Left ventricle myocardium inferior (tissue), 1 donor: ENCODE results near the gene KCNK3. TPM values are rescaled to one million over a fixed set of nuclear protein-coding genes. Genes with fewer than 3 reads are reported as not detected.

Experiments used
- DNase-seq: peaks from one replicate; pipeline ENCODE4 v3.0.0-alpha.2; 2020
- H3K27ac ChIP-seq: fragments of 200-600 bp; replicated peaks from 2 replicates; pipeline ENCODE4 v1.8.0; 2021
- H3K27me3 ChIP-seq: fragments of 200-600 bp; 2 replicates; pipeline ENCODE4 v1.8.0; 2021; ENCODE audit warnings: low read depth
- H3K36me3 ChIP-seq: fragments of 200-600 bp; 2 replicates; pipeline ENCODE4 v1.8.0; 2021
- H3K4me1 ChIP-seq: fragments of 200-600 bp; 2 replicates; pipeline ENCODE4 v1.8.0; 2021
- H3K4me3 ChIP-seq: fragments of 200-600 bp; 2 replicates; pipeline ENCODE4 v1.8.0; 2021; ENCODE audit warnings: mild to moderate bottlenecking, moderate library complexity
- H3K9me3 ChIP-seq: fragments of 200-600 bp; replicated peaks from 2 replicates; pipeline ENCODE4 v1.8.0; 2021
- intact Hi-C: fragments of 100-400 bp; cut with micrococcal nuclease; formaldehyde crosslinking; loops from one replicate; pipeline ENCODE4 v1.11.0; 2022
- total RNA-seq: library from RNA; stranded (reverse); fragmentation: NEBNext Ultra II Directional; extraction: Animal tissue kit (Norgen Biotek cat#: 25700); gene quantifications from one replicate; pipeline ENCODE4 v1.2.1, GENCODE V29; 2021
- TF ChIP-seq, protein P1 (sequence below): fragments of 200-600 bp; IDR thresholded peaks from 2 replicates; pipeline ENCODE4 v1.8.0; 2021; ENCODE audit warnings: antibody characterized with exemption, mild to moderate bottlenecking, borderline replicate concordance
- donor health status: DM: no; HTN: yes; CAD: no; lungs with severe emphysema.

KCNK3 gene
- total RNA-seq, 1 donor from 2014 or later, result 3.2 TPM

DNA sequence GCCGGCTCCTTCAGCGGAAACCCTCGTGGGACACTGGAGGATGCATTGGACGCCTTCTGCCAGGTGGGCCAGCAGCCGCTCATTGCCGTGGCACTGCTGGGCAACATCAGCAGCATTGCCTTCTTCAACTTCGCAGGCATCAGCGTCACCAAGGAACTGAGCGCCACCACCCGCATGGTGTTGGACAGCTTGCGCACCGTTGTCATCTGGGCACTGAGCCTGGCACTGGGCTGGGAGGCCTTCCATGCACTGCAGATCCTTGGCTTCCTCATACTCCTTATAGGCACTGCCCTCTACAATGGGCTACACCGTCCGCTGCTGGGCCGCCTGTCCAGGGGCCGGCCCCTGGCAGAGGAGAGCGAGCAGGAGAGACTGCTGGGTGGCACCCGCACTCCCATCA, 85.6 kb downstream of the KCNK3 start:
- H3K4me3 ChIP-seq, result no peak overlapping the region
- TF ChIP-seq, protein P1, sequence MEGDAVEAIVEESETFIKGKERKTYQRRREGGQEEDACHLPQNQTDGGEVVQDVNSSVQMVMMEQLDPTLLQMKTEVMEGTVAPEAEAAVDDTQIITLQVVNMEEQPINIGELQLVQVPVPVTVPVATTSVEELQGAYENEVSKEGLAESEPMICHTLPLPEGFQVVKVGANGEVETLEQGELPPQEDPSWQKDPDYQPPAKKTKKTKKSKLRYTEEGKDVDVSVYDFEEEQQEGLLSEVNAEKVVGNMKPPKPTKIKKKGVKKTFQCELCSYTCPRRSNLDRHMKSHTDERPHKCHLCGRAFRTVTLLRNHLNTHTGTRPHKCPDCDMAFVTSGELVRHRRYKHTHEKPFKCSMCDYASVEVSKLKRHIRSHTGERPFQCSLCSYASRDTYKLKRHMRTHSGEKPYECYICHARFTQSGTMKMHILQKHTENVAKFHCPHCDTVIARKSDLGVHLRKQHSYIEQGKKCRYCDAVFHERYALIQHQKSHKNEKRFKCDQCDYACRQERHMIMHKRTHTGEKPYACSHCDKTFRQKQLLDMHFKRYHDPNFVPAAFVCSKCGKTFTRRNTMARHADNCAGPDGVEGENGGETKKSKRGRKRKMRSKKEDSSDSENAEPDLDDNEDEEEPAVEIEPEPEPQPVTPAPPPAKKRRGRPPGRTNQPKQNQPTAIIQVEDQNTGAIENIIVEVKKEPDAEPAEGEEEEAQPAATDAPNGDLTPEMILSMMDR, result no peak
- DNase-seq, result no peak
- no peaks in the 10 kb centered on the region for H3K9me3 ChIP-seq
- intact Hi-C loops, result no loop called here
- H3K4me1 ChIP-seq, result peaks cover 14% of the 10 kb centered on the region
- no peak overlapping the region for H3K27ac ChIP-seq
- peaks cover 74% of the 10 kb centered on the region for H3K36me3 ChIP-seq
- H3K27me3 ChIP-seq, result no peaks in the 10 kb centered on the region

DNA sequence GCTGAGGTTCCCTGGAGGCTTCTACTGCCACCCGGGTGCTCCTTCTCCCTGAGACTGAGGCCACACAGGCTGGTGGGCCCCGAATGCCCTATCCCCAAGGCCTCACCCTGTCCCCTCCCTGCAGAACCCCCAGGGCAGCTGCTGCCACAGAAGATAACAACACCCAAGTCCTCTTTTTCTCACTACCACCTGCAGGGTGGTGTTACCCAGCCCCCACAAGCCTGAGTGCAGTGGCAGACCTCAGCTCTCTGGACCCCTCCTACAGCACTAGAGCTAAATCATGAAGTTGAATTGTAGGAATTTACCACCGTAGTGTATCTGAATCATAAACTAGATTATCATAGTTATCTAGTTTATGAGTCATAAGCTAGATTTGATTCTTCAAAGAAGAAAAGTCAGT, 86.0 kb downstream of the KCNK3 start:
- H3K36me3 ChIP-seq, result peaks cover 74% of the 10 kb centered on the region
- intact Hi-C loops, result no loop called here
- H3K27ac ChIP-seq, result no peak overlapping the region
- no peak for DNase-seq
- no peaks in the 10 kb centered on the region for H3K27me3 ChIP-seq
- peaks cover 10% of the 10 kb centered on the region for H3K4me1 ChIP-seq
- no peaks in the 10 kb centered on the region for H3K9me3 ChIP-seq
- no peak overlapping the region for H3K4me3 ChIP-seq
- TF ChIP-seq, protein P1, result no peak

DNA sequence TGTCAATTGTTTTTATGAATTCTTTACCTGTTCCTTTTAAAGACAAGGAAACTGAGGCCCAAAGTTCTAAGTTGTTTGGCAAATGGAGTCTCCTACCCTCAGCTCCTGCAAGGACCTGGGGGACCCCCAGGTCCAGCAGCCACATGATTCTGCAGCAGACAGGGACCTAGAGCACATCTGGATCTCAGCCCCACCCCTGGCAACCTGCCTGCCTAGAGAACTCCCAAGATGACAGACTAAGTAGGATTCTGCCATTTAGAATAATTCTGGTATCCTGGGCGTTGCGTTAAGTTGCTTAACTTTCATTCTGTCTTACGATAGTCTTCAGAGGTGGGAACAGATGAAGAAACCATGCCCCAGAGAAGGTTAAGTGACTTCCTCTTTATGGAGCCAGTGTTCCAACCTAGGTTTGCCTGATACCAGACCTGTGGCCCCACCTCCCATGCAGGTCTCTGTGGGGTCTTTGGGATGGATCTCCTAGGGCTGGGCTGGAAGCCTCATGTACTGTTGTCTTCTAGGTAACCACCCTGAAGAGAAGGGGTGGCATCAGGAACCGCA, 87.8 kb downstream of the KCNK3 start:
- intact Hi-C loops, result no loop called here
- no peak for DNase-seq
- no peak overlapping the region for H3K27ac ChIP-seq

More for the DNA sequence above, 87.8 kb downstream of the KCNK3 start:
- no peaks in the 10 kb centered on the region for H3K4me1 ChIP-seq
- H3K27me3 ChIP-seq, result no peaks in the 10 kb centered on the region
- TF ChIP-seq, protein P1, result no peak
- peaks cover 66% of the 10 kb centered on the region for H3K36me3 ChIP-seq
- H3K9me3 ChIP-seq, result no peaks in the 10 kb centered on the region
- H3K4me3 ChIP-seq, result no peak overlapping the region

Other genes starting within 250 kb of the KCNK3 start
- gene OTOF, start 214.6 kb upstream of the KCNK3 start, total RNA-seq, result not detected
- gene CIB4, start 51.4 kb upstream of the KCNK3 start, total RNA-seq, result not detected
- 19.6 TPM for gene SLC35F6, start 71.6 kb downstream of the KCNK3 start, total RNA-seq
- gene CENPA, start 93.3 kb downstream of the KCNK3 start, total RNA-seq, result 2.5 TPM
- gene DPYSL5, start 155.4 kb downstream of the KCNK3 start, total RNA-seq, result not detected